ENCODE results near the gene NIPSNAP2. TPM values are rescaled to one million over a fixed set of nuclear protein-coding genes. Genes with fewer than 3 reads are reported as not detected.
"Not testable (repeated sequence)": the region's sequence is repeated elsewhere in the genome, so short reads cannot be mapped to it uniquely, and the experiment has no call there.

NIPSNAP2 gene
- total RNA-seq, 1 experiment from 2014 or later, result 62.4 TPM

GRCh38 chr7:56048763-56049162, 84.4 kb downstream of the NIPSNAP2 start:
- H3K27me3 ChIP-seq (ENCODE audit: insufficient read depth, low read length); H2AFZ ChIP-seq (ENCODE audit: low read depth, low read length, poor library complexity, severe bottlenecking); H3K9me2 ChIP-seq (ENCODE audit: insufficient read depth); BruUV-seq (replicated peaks); DNase-seq (ENCODE audit: low read depth, low spot score); H4K20me1 ChIP-seq (ENCODE audit: insufficient read depth); H3K9me3 ChIP-seq (ENCODE audit: control insufficient read depth in 1 of 2, insufficient read depth in 1 of 2, low read depth in 1 of 2, low read length in 2 of 2): not testable (repeated sequence)
- H3K4me2 ChIP-seq (ENCODE audit: low read length), result peak overlapping the region; percentile 94
- peak; percentile 29; the same call in 1 of the 2 replicates for TF ChIP-seq MAX (IDR thresholded peaks at IDR 0.05)
- H3K79me2 ChIP-seq (ENCODE audit: insufficient read depth, low read length), result peaks cover 93% of the 10 kb centered on the region
- RAD21 ChIA-PET (ENCODE audit: low non-redundant PET in 1 of 2, low total read pairs in 2 of 2, uncharacterized antibody in 2 of 2, unreplicated experiment in 2 of 2), result interaction anchor here in 1 of 2 experiments (0.9 kb wide), 1 partner anchor 15 kb away, joined by 3 read pairs; no protein-coding TSS in a partner anchor
- POLR2A ChIA-PET, result interaction anchor here (0.6 to 1.0 kb wide), 3 partner anchors 14 to 57 kb away, joined by 3 read pairs; partner anchors contain the start of gene CHCHD2
- H3K4me3 ChIP-seq (replicated peaks in 1 of 2; ENCODE audit: low read depth in 1 of 2, low read length in 2 of 2), result peak overlapping the region in 1 of 2 experiments; percentile 16; a peak in 1 of 4 replicates
- H3K9ac ChIP-seq (ENCODE audit: low read length), result peak overlapping the region; percentile 27
- H3K27ac ChIP-seq (ENCODE audit: low read depth, low read length), result peak overlapping the region; percentile 37
- peak; percentile 13 for ATAC-seq
- peaks cover 22 to 34% of the 10 kb centered on the region in 2 experiments for H3K4me1 ChIP-seq (ENCODE audit: control insufficient read depth in 1 of 2, insufficient read depth in 2 of 2, low read length in 2 of 2)
- peaks cover 10 to 14% of the 10 kb centered on the region in 2 experiments for H3K36me3 ChIP-seq (ENCODE audit: control insufficient read depth in 1 of 2, insufficient read depth in 2 of 2, low read length in 2 of 2)
- CTCF ChIA-PET, result interaction anchor here (0.8 kb wide), 1 partner anchor 397 kb away, joined by 3 read pairs; no protein-coding TSS in a partner anchor
- intact Hi-C loops (cut with micrococcal nuclease), result loop anchor here (2.0 kb wide), 1 partner anchor 14 kb away; no protein-coding TSS in a partner anchor

Other genes with a start within 250 kb of the NIPSNAP2 start
- gene SEPTIN14, start 101.8 kb upstream of the NIPSNAP2 start, total RNA-seq (2021; ENCODE audit: unreplicated experiment), result not detected
- gene ZNF713, start 77.1 kb upstream of the NIPSNAP2 start, total RNA-seq (2021; ENCODE audit: unreplicated experiment), result 2.6 TPM
- 27.5 TPM for gene MRPS17, start 12.7 kb upstream of the NIPSNAP2 start, total RNA-seq (2021; ENCODE audit: unreplicated experiment)
- gene PSPH, start 86.9 kb downstream of the NIPSNAP2 start, total RNA-seq (2021; ENCODE audit: unreplicated experiment), result 50.7 TPM
- gene CCT6A, start 87.2 kb downstream of the NIPSNAP2 start, total RNA-seq (2021; ENCODE audit: unreplicated experiment), result 257 TPM
- gene SUMF2, start 99.7 kb downstream of the NIPSNAP2 start, total RNA-seq (2021; ENCODE audit: unreplicated experiment), result 173 TPM
- gene PHKG1, start 128.4 kb downstream of the NIPSNAP2 start, total RNA-seq (2021; ENCODE audit: unreplicated experiment), result 1.1 TPM
- 510 TPM for gene CHCHD2, start 141.9 kb downstream of the NIPSNAP2 start, total RNA-seq (2021; ENCODE audit: unreplicated experiment)
- gene NUPR2, start 151.8 kb downstream of the NIPSNAP2 start, total RNA-seq (2021; ENCODE audit: unreplicated experiment), result not detected

Data from HCT116 (cell line).